Measurements from ENCODE around the gene SRRT.

GRCh38 chr7:100886142-100886935 is 11.4 kb downstream of the SRRT start:
- no peak for TF ChIP-seq POLR2AphosphoS5 (IDR thresholded peaks at IDR 0.05; ENCODE audit: low read length)
- no peak for TF ChIP-seq RUNX3 (IDR thresholded peaks at IDR 0.05; ENCODE audit: low read length)
- TF ChIP-seq CTCF (IDR thresholded peaks at IDR 0.05 in 2 of 3, conservative IDR thresholded peaks at IDR 0.05 in 1 of 3; ENCODE audit: control insufficient read depth in 2 of 3, extremely low read depth in 1 of 3, insufficient read depth in 1 of 3, low read depth in 3 of 3, low read length in 3 of 3), result no peak
